Measurements from ENCODE around the gene RPL18. TPM values are rescaled to one million over a fixed set of nuclear protein-coding genes. Genes with fewer than 3 reads are reported as not detected.
"Not testable (repeated sequence)": the region's sequence is repeated elsewhere in the genome, so short reads cannot be mapped to it uniquely, and the experiment has no call there.

The RPL18 gene
- total RNA-seq, 4 donors from 2014 or later: 3,252 to 5,828 (median 3,870) TPM

DNA sequence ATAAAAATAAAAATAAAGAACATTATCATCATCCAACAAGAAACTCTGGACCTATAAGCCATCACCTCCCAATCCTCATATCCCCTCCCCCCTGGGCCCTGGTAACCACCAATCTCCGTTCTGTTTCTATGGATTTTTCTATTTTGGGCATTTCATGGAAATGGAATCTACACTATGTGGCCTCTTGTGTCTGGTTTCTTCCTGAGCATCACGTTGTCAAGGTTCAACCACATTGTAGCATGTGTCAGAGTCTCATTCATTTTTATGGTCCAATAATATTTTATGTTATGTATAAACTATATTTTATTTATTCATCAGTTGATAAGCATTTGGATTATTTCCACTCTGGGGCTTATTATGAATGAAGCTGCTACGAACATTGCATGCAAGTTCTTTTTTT lies 40.1 kb downstream of the RPL18 start:
- 31 to 46% methylated on average over 3 of the region's 3 CpGs for WGBS, 2 donors
- H3K4me3 ChIP-seq (ENCODE audit: low read depth, poor library complexity, severe bottlenecking): no peak overlapping the region
- intact Hi-C loops (cut with DNase I; ENCODE audit: low total_unique reads): no loop called here
- TF ChIP-seq POLR2A (IDR thresholded peaks at IDR 0.05): no peak
- TF ChIP-seq, protein P1, sequence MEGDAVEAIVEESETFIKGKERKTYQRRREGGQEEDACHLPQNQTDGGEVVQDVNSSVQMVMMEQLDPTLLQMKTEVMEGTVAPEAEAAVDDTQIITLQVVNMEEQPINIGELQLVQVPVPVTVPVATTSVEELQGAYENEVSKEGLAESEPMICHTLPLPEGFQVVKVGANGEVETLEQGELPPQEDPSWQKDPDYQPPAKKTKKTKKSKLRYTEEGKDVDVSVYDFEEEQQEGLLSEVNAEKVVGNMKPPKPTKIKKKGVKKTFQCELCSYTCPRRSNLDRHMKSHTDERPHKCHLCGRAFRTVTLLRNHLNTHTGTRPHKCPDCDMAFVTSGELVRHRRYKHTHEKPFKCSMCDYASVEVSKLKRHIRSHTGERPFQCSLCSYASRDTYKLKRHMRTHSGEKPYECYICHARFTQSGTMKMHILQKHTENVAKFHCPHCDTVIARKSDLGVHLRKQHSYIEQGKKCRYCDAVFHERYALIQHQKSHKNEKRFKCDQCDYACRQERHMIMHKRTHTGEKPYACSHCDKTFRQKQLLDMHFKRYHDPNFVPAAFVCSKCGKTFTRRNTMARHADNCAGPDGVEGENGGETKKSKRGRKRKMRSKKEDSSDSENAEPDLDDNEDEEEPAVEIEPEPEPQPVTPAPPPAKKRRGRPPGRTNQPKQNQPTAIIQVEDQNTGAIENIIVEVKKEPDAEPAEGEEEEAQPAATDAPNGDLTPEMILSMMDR (IDR thresholded peaks at IDR 0.05): no peak
- DNase-seq (ENCODE audit: low spot score in 2 of 2): no peak

DNA sequence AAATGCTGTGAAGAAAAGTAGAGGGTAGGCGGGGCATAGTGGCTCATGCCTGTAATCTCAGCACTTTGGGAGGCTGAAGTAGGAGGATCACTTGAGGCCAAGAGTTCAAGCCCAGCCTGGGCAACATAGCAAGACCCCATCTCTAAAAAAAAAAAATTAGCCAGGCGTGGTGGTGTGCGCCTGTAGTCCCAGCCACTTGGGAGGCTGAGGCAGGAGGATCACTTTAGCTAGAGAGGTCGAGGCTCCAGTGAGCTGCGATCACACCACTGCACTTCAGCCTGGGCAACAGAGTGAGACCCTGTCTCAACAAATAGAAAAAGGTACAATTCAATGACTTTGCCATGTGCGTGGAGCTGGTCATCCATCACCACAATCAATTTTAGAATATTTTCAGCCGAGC lies 41.1 kb downstream of the RPL18 start:
- WGBS, 2 donors: 90 to 92% methylated on average over 7 of the region's 7 CpGs
- intact Hi-C loops (cut with DNase I; ENCODE audit: low total_unique reads); DNase-seq (ENCODE audit: low spot score in 2 of 2); H3K4me3 ChIP-seq (ENCODE audit: low read depth, poor library complexity, severe bottlenecking): not testable (repeated sequence)

DNA sequence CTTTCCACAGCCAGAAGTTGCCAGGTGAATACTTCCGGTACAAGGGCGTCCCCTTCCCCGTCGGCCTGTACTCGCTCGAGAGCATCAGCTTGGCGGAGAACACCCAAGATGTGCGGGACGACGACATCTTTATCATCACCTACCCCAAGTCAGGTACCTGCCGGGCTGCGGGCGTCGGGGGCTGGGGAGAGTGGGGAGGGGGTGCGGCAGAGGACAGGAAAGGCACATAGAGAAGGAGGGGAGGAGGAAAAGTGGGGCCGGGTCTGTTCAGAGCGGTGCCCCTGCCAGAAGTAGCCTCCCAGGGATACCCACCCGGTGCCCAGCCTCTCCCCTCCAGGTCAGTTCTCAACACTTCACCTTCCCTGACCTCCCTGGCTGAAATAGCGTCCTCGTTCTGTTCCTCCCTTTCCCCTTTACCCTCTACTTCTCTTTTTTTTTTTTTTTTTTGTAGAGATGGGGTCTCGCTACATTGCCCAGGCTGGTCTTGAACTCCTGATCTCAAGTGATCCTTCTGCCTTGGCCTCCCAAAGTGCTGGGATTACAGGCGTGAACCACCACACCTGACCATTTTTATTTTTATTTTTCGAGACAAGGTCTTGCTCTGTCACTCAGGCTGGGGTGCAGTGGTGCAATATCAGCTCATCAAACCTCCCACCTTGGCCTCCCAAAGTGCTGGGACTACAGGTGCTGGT lies 42.9 kb downstream of the RPL18 start:
- no peak overlapping the region for H3K4me3 ChIP-seq (ENCODE audit: low read depth, poor library complexity, severe bottlenecking)
- TF ChIP-seq, protein P1 (IDR thresholded peaks at IDR 0.05): no peak
- no peak for TF ChIP-seq POLR2A (IDR thresholded peaks at IDR 0.05)
- no peak for DNase-seq (ENCODE audit: low spot score in 2 of 2)
- intact Hi-C loops (cut with DNase I; ENCODE audit: low total_unique reads): no loop called here
- WGBS, 2 donors: 80 to 85% methylated on average over 23 of the region's 23 CpGs

DNA sequence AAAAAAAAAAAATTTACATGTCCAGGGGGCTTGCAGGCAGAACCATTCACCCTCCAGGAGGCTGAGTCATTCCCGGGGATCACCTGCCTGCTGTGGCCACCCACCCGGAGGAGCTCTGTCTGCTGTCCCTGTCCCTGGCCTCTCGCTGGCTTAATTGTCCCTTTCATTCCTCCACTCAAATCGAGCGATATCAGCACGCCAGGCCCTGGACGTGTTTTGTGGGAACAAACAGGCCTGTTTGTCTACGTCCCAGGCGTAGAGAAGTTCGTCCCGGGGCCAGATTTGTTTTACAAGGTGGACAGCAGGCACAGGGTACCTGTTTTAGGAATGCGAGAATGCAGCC lies 45.8 kb downstream of the RPL18 start:
- WGBS, 2 donors: 86 to 90% methylated on average over 12 of the region's 12 CpGs
- no peak for DNase-seq (ENCODE audit: low spot score in 2 of 2)
- intact Hi-C loops (cut with DNase I; ENCODE audit: low total_unique reads): no loop called here
- TF ChIP-seq, protein P1 (IDR thresholded peaks at IDR 0.05): no peak
- TF ChIP-seq POLR2A (IDR thresholded peaks at IDR 0.05): no peak
- no peak overlapping the region for H3K4me3 ChIP-seq (ENCODE audit: low read depth, poor library complexity, severe bottlenecking)

DNA sequence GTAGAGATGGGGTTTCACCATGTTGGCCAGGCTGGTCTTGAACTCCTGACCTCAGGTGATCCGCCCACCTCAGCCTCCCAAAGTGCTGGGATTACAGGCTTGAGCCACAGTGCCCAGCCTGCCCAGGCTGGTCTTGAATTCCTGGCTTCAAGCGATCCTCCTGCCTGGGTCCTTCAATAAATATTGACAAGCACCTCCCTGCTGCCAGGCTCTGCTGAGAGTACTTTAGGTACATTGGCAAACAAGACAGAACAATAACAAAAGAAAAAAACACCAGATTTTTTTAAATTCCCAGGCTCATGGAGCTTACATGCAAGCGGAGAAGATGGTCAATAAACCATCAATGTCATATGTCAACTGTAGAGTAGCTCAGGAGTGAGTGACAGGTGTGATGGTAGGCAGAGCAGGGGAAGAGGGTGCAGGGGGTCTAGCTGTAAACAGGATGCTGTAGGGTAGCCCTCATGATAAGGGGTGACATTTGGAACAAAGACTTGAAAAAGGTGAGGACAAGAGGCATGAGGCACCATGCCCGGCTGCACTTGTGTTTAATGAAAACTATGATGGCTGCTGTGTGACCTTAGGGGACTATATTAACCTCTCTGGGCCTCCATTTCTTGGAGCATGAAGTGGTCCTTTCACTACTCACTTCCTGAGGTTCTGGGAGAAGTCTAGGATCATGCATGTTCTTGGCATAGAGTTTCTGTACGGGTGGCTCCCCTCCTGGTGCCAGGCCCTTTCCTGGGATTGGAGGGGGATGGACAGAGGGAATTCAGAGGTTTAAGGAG lies 47.4 kb downstream of the RPL18 start:
- no peak overlapping the region for H3K4me3 ChIP-seq (ENCODE audit: low read depth, poor library complexity, severe bottlenecking)
- TF ChIP-seq POLR2A (IDR thresholded peaks at IDR 0.05): no peak
- TF ChIP-seq, protein P1 (IDR thresholded peaks at IDR 0.05): no peak
- DNase-seq (ENCODE audit: low spot score in 2 of 2): no peak
- 68 to 83% methylated on average over 5 of the region's 5 CpGs for whole genome bisulfite sequencing, 2 donors
- intact Hi-C loops (cut with DNase I; ENCODE audit: low total_unique reads): no loop called here

DNA sequence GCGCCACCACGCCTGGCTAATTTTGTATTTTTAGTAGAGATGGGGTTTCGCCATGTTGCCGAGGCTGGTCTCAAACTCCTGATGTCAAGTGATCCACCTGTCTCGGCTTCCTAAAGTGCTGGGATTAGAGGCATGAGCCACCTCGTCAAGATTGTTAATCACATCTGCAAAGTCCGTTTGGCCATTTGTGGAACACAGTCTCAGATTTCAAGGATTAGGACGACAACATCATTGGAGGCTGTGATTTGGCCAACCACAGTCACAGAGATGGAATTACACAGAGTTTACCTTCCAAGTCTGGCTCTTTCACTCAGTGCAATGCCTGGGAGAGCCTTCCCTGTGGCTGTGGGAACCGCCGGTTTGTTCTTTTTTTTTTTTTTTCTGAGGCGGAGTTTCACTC lies 49.2 kb downstream of the RPL18 start:
- H3K4me3 ChIP-seq (ENCODE audit: low read depth, poor library complexity, severe bottlenecking): no peak overlapping the region
- WGBS, 2 donors: 55 to 60% methylated on average over 11 of the region's 11 CpGs
- intact Hi-C loops (cut with DNase I; ENCODE audit: low total_unique reads): no loop called here
- no peak for DNase-seq (ENCODE audit: low spot score in 2 of 2)
- TF ChIP-seq POLR2A (IDR thresholded peaks at IDR 0.05): no peak
- TF ChIP-seq, protein P1 (IDR thresholded peaks at IDR 0.05): no peak

Data from lower leg skin (tissue), 4 donors.